Frontal cortex (tissue), 4 donors: ENCODE results near the gene AGAP1. TPM values are rescaled to one million over a fixed set of nuclear protein-coding genes. Genes with fewer than 3 reads are reported as not detected.
"Not testable (repeated sequence)": the region's sequence is repeated elsewhere in the genome, so short reads cannot be mapped to it uniquely, and the experiment has no call there.

Source experiments
- DNase-seq, 2 donors: peaks; one replicate each; pipeline ENCODE4 v3.0.0; 2012; ENCODE audit warnings: low spot score in 2 of 2
- FAIRE-seq: peaks from 2 replicates; lab custom pipeline; 2012; peaks lifted over from hg19 to GRCh38; lab: Jason Lieb, UNC
- total RNA-seq: library from RNA; depleted of rRNA; stranded (reverse); fragments of >200 nt; gene quantifications from one replicate; pipeline ENCODE4 v1.2.3, GENCODE V29; 2014
- donor health status: control.
- donor health status: control.
- donor health status: control.

Gene AGAP1
- total RNA-seq, 1 donor from 2014 or later: 27.3 TPM

DNA sequence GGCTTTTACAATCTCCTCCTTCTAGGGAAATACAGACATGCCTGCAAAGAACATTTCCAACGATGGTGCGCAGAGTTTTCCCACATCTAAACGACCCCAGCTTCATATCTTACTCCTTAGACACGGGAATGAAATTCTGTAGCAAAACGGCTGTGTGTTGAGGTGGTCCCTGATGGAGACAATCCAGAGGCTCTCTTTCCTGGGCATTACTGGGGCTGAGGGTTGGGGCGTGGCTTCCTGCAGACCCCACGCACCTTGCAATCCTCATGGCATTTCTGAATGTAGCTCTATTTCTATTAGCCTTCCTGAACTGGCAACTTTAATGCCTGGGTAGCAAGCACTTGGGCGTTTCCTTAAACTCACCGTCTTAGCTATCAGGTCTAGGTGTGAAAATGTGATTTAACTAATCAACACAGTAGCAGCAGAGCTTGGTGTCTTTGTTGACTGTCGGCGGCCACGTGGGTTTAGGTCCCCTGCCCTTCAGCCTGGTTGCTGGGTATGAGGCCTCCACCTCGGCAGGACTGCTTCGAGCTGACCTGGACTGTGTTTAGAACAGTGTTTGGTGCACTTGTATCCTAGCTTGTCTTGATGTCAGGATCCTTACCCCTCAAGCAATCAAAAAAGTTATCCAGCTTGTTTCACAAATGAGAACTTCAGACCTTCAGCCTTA, 431.5 kb downstream of the AGAP1 start:
- no peak for FAIRE-seq
- no peak for DNase-seq

DNA sequence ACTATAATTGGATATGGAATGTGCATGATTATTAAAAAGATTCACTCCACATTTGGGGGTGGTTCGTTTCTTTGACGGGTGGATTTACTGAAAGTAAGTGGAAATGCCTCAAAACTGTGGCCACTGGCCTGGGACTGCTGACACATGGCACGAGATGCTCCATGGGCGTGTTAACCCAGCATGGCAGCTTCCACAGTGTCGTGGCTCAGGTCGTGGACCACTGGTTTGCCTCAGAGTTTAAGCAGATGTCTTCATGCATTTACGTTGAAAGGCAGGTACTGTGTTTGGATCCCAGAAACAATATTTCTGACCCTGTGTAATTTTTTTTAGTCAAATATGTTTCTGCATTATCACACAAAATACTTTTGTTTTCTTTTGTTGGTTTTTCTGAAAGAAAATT, 432.4 kb downstream of the AGAP1 start:
- FAIRE-seq (no peak), DNase-seq (no peak)

DNA sequence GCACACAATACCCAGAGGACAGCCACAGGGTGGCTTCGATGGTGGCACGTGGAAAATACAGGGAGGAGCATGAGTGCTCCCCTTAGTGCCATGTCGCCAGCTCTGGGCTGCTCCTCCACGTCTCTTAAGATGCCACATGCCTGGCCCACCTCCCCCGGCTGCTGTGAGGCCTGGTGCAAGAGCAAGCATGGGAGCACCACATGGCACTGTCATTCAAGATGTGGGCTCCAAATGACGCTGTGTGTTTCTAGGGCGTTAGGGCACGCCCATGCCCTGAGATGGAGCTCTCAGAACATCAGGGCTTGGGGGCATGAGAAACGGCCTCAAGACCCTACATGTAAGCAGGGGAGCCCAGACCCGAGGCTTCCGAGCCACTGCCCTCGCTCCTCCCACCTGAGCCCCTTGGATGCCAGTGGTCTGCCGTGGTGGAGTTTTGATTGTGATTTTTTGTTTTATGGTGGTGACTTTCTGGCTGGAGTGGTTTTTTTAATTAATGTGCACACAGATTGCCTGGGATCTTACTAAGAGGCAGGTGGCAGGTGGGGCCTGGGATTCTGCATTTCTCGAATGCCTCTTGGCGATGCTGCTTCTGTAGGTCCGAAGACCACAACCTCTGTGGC, 435.0 kb downstream of the AGAP1 start:
- DNase-seq (no peak), FAIRE-seq (no peak)

DNA sequence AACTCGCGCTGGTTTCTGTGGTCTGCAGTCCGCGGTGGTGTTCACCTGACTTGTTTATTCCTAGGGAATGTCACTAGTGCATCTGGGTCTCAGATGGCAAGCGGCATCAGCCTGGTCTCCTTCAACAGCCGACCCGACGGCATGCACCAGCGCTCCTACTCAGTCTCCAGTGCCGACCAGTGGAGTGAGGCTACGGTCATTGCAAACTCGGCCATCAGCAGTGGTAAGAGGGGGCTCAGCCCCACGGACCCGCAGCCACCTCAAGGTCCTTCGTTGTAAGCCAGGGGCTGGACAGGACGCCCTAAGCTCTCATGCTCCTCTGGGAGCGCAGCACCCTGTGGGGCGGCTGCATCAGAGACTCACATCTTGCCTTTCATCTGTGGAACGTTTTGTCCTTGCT, 436.9 kb downstream of the AGAP1 start:
- no peak for FAIRE-seq
- DNase-seq: no peak

DNA sequence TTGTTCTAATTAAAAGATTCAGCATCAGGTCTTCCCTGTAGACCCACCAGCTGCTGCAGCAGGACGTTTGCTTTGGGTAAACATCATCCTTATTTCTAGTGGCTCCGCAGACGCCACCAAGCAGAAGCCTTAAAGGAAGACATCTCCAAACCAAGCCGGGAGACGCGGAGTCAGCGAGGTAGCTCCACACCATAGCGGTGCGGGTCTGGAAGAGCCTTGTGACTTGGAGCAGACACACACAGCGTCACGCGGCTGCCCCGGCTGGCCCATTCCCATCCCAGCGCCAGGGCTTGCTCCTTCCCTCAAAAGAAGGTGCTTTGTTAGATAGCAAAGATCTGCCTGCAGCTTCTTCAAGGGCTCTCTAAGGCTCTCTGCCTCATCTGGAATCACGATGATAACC, 437.8 kb downstream of the AGAP1 start:
- no peak for FAIRE-seq

DNA sequence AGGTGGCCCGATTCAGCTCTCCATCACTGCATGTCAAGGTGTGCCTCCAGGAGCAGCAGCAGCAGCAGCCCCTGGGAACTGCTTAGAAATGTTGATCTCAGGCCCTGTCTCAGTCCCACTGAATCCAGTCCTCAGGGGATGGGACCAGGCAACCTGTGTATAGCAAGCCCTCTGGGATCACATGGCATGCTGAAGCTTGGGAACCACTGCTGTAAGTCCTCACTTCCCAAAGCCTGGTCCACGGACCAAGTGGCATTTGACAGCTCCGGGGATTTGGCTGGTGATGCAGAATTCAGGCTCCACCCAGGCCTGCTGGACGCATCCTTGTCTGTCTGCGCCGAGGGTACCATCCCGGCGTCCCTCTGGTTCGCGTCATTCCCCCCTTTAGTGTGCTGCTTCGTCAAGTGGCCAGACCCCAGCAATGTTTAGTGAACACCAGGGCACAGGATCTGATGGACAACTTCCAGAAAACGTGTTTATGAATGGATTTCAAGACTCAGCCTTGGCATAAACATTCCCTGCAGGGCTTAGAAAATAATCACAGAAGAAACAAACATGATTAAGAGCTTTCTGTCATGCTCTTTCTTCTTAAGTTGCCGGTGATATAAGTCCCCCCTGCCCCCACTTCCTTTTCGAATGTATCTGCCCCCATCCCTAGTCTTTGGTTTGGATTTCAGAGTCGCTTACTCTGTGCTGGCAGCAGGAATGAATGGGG, 440.4 kb downstream of the AGAP1 start:
- FAIRE-seq (no peak), DNase-seq (no peak)

More for the DNA sequence above, 437.8 kb downstream of the AGAP1 start:
- DNase-seq: no peak

DNA sequence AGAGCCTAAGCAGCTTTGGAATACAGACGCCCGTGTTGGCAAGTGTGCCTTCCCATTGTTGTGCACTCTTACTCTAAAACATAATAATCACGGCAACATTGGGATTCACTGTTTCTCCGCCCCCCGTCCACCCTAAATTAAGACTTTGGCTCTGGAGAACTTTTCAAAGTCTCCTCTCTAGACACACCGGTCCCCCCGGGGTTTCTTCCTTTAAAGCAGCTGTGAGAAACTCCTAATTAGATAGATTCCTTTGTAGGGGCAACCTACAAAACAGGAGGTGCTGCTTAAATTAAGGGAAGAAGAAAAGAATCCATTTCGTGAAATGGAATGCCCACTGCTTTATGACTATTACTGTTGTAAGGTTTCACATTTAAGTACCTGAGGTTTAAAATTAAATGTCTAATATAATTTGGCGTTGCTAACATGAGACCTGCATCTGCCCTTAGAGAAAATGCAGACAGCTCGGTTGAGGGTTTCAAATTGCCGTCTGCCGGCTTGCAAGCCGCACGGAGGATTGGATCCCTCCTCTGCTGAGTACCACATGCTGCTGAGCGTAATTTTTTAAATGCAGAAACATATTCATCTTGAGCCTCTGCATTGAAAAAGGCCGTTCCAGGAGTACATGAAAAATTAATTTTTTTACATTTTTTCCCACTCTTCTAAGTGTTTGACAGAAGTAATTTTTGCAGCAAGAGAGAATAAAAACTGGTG, 441.1 kb downstream of the AGAP1 start:
- DNase-seq: no peak
- FAIRE-seq: no peak

DNA sequence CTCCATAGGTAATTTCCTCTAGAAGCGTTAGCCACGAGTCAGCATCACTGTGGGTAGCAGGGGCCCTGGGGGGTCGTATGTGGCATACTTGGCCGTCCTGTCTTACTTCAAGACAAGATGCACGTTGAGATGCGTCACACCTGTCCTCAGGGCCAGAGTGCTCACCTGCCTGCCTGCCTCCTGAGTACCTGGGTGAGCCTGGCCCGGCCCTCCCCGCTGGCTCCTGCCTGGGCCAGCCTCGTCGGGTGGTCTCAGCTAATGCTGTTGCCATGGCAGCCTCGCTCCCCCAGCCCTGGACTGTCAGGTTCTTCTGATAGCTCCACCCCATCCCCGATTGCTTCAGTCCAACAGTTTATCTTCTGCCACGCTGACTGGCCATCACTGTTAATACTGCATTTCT, 441.9 kb downstream of the AGAP1 start:
- no peak for DNase-seq

DNA sequence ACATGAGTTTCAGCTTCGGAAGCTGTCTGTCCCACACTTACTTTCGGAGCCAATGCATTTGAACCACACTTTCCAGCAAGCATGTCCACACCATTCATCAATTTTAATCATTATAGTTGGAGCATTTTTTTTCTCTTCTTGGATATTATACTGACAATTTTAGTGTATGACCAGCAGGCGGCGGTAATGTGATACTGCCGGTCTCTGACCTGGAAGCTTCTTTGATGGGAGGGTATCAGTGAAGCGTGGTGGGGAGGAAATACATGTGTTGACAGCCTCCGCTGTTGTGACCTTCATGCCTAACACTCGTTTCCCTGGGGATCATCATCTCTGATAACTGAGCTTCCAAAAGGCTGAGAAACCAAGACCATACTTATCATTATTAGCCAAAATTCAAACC, 442.6 kb downstream of the AGAP1 start:
- FAIRE-seq (no peak), DNase-seq (no peak)

More for the DNA sequence above, 441.9 kb downstream of the AGAP1 start:
- no peak for FAIRE-seq

DNA sequence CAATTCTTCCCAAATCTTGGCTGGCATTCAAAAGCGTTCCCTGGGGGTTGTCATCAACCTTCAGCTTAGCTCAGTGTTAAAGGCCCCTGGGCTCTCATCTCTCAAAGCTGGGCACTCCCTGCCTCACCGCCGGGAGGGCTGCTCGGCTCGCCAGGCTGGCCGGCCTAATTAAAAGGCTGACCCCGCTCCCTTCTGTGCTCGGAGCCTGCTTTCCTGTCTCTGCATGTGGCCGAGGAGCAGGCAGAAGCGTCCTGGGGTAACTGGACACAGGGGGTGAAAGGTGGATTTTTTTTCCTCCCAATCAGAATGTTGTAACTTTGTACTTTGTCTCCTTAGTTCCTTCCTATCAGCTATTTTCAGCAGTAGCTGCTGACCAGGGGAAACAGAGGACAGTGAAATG, 443.2 kb downstream of the AGAP1 start:
- no peak for FAIRE-seq
- no peak for DNase-seq

DNA sequence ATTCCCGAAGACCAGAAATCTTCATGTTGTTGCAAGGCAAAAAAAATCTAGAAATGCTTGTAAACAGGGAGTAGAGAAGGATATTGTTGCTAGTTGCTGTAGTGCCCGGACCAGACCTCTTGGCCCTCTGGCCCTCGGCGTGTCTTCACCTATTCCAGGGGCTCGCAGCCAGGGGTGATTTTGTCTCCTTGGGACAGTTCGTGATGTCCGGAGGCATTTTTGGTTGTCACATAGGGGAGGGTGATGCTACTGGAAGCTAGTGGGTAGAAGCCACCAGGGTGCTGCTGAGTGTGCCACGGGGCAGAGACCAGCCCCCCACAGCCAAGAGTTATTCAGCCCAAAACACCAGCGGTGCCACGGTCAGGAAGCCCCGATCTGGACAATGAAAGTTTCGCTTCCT, 443.7 kb downstream of the AGAP1 start:
- DNase-seq (no peak), FAIRE-seq (no peak)

DNA sequence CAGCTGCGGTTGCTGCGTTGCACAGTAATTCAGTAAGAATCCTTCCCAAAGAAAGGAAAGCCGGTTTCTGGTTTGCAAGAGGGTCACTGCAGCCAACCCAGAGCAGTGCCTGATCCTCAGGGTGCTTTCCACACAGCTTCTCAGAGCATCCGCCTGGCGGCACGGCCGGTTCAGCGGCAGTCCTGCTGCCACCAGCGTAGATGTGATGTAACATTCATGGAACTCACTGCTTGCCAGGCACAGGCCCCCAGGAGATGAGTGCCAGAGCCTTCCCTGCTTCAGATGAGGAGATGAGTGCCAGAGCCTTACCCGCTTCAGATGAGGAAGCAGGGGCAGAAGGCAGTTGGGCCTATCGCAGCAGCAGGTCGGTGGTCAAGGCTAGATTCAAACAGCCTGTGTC, 444.1 kb downstream of the AGAP1 start:
- FAIRE-seq (no peak), DNase-seq (no peak)

DNA sequence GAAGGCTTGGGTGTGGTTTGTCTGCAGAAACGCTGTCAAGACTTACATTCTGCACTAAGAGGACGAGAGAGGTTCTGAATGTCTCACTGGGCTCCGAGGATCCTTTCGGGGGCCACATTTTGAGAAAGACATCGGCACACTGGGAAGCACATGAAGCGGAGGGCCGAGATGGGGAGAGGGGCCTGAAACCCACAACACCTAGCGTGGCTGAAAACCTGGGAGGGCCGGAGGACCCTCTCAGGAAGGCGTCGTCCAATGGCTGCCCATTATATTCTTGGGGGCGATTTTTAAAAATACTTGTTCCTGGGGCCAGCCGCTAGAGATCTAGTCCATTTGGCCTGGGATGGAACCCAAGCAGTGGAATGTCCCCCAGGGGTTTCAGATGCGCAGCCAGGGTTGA, 444.8 kb downstream of the AGAP1 start:
- FAIRE-seq (no peak), DNase-seq (no peak)

DNA sequence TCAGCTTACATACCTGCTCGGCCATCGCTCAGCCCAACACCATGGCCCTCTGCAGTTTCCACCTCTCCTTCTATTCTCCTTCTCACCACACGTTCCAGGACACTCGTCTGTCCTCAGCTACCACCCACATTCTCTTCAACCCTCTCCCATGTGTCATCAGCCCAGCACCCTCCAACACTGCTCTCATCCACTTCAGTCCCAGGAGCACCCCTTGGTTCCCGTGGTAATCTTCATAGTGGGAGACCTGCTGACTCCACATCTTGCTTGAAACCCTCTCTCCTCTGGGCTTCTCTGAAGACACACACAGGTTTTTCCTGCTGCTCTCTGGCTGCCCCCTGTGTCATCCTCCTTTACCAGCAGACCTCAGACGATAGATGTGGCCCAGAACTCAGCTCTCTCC, 445.6 kb downstream of the AGAP1 start:
- no peak for FAIRE-seq

DNA sequence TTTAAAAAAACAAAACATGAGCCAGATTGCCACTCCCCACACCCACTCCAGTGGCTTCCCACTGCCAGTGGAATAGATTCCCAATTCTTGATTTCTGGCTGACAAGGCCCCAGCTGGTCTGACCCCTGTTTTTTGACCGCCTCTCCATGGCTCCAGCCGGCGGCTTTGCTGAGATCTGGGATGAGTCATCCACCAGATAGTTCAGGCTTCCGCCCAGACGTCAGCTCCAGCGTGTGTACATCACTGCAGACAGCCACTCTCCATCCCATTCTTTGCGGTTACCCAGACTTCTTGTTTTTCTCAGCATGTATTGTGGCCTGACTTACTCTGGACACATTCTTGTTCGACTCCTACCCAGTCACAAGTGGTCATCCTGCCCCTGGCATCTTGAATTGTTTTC, 446.5 kb downstream of the AGAP1 start:
- FAIRE-seq (no peak), DNase-seq (peak in 1 of 2 donors; percentile 67)

More for the DNA sequence above, 445.6 kb downstream of the AGAP1 start:
- no peak for DNase-seq

DNA sequence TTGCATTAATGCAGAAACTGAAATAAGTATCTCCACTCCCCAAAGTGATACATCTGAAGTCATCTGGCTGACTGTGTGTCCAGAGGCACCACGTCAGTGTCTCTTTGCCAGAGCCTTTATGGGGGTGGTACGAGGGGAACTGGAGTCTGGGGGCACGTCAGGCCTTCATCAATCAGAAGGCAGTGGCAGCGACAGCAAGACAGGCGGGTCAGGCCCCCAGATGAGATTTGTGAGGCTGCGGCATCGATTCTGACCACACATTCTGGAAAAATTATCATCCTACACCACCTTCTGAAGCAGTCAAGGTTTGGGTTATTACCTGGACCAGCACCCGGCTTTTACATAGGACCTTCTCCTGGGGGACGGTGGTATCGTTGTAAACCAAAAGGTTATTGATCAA, 450.7 kb downstream of the AGAP1 start:
- DNase-seq (no peak), FAIRE-seq (no peak)

DNA sequence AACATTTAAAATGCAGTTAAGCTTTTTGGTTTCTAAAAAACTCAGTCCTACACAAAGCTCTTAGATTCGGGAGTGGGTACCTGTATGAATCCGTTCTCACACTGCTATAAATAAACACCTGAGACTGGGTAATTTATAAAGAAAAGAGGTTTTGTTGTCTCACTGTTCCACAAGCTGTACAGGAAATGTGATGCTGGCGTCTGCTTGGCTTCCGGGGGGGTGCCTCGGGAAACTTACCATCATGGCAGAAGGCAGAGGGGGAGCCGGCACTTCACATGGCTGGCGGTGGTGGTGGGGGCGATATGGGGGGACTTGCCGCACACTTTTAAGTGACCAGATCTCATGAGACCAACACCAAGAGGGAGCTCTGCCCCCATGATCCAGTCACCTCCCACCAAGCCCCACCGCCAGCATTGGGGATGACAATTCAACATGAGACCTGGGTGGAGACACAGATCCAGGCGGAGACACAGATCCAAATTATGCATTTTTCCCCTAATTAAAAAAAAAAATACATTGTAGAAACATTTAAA, 451.8 kb downstream of the AGAP1 start:
- DNase-seq (no peak), FAIRE-seq (no peak)

DNA sequence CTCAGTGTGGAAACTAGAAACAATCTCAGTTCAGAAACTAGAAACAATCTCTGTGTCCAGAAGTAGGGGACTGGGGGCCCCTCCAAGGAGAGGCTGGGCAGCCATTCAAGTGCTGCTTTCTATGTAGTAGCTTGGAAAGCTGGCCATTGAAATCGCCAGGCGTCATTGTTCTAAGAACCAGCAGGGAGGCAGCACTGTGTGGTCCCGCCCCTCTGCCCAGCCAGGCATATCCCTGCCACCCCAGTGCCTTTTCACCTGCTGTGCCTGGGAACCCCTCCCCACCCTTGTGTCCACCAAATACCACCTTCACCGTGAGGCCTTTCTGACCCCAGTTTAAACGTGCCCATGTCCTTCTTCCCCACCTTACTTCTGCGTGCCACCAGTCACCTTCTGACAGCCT, 452.7 kb downstream of the AGAP1 start:
- DNase-seq (no peak), FAIRE-seq (no peak)

DNA sequence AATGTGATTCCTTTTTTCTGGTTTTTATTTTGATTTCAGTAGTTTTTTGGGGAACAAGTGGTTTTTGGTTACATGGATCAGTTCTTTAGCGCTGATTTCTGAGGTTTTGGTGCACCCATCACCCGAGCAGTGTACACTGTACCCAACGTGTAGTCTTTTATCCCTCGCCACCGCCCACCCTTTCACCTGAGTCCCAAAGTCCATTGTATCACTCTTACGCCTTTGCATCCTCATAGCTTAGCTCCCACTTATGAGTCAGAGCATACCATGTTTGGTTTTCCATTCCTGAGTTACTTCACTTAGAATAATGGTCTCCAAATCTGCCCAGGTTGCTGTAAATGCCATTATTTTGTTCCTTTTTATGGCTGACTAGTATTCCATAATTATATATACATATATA, 453.2 kb downstream of the AGAP1 start:
- not testable (repeated sequence) for DNase-seq, FAIRE-seq
